Tibial nerve (tissue), 4 donors: Measurements from ENCODE around the gene MXD4. TPM values are rescaled to one million over a fixed set of nuclear protein-coding genes. Genes with fewer than 3 reads are reported as not detected.

Experiments
- DNase-seq, 2 donors: peaks; one replicate each; pipeline ENCODE4 v3.0.0-alpha.2; 2019; ENCODE audit warnings: low spot score in 2 of 2
- H3K27ac ChIP-seq, 4 donors: fragments of 200-600 bp; sonication (generic) in 3 of 4; one replicate each; pipeline ENCODE4 v1.5.1; 2017 to 2019; ENCODE audit warnings: mild to moderate bottlenecking in 1 of 4
- H3K27me3 ChIP-seq, 2 donors: fragments of 200-600 bp; sonication (generic) in 1 of 2; one replicate each; pipeline versions ENCODE4 v1.5.1 to v1.6.0; 2017 to 2019
- H3K36me3 ChIP-seq, 3 donors: fragments of 200-600 bp; sonication (generic); one replicate each; pipeline ENCODE4 v1.5.1; 2018 to 2019
- H3K4me1 ChIP-seq, 4 donors: fragments of 200-600 bp; sonication (generic) in 3 of 4; one replicate each; pipeline ENCODE4 v1.5.1; 2017 to 2019
- H3K4me3 ChIP-seq, 4 donors: fragments of 200-600 bp; sonication (generic) in 3 of 4; one replicate each; pipeline ENCODE4 v1.5.1; 2017 to 2019; ENCODE audit warnings: mild to moderate bottlenecking in 1 of 4, moderate library complexity in 1 of 4
- H3K9me3 ChIP-seq, 4 donors: fragments of 200-600 bp; sonication (generic) in 3 of 4; one replicate each; pipeline ENCODE4 v1.5.1; 2017 to 2019
- EP300 ChIP-seq, 2 donors: sonication (generic); formaldehyde crosslinking; IDR thresholded peaks; one replicate each; pipeline ENCODE4 v1.6.1; 2017; ENCODE audit warnings: antibody characterized with exemption in 2 of 2, mild to moderate bottlenecking in 1 of 2
- POLR2A ChIP-seq, 2 donors: fragments of 450-650 bp; IDR thresholded peaks; one replicate each; pipeline ENCODE4 v1.6.1; 2017; ENCODE audit warnings: antibody characterized with exemption in 2 of 2, mild to moderate bottlenecking in 2 of 2, moderate library complexity in 2 of 2
- WGBS, 2 donors: methylation state at CpG; one replicate each; pipeline ENCODE4 v1.1.5; 2018; 5-methylcytosine and 5-hydroxymethylcytosine counted together
- total RNA-seq, 4 donors: library from RNA; depleted of rRNA; stranded (reverse); fragments of >200 nt; gene quantifications; one replicate each; pipeline ENCODE4 v1.1.0, GENCODE V29; 2016
- TF ChIP-seq, protein P1 (sequence below), 5 experiments: fragments of 200-600 bp in 3 of 5; fragments of 450-650 bp in 2 of 5; sonication (generic) in 3 of 5; IDR thresholded peaks; one replicate each; pipeline ENCODE4 v1.5.1; 2016 to 2019; ENCODE audit warnings: antibody characterized with exemption in 5 of 5, mild to moderate bottlenecking in 3 of 5, moderate library complexity in 2 of 5

Gene MXD4
- total RNA-seq, 4 donors from 2014 or later = 62.4 to 77.1 (median 62.9) TPM

- DNase-seq = no peak
- WGBS, 2 donors = 33 to 34% methylated on average over 13 of the region's 13 CpGs
- Histone ChIP-seq H3K4me1 (peaks cover 0 to 75% (median 55%) of the 10 kb centered on the region in 4 donors), H3K27ac (peak overlapping the region; percentile 75 to 98 (median 94)), H3K27me3 (no peaks in the 10 kb centered on the region), H3K36me3 (peaks cover 0 to 11% (median 0%) of the 10 kb centered on the region in 3 donors), H3K4me3 (peak overlapping the region; percentile 42 to 99 (median 68)), H3K9me3 (no peaks in the 10 kb centered on the region)
- no peak for TF ChIP-seq POLR2A (IDR thresholded peaks at IDR 0.05)
- TF ChIP-seq, protein P1, sequence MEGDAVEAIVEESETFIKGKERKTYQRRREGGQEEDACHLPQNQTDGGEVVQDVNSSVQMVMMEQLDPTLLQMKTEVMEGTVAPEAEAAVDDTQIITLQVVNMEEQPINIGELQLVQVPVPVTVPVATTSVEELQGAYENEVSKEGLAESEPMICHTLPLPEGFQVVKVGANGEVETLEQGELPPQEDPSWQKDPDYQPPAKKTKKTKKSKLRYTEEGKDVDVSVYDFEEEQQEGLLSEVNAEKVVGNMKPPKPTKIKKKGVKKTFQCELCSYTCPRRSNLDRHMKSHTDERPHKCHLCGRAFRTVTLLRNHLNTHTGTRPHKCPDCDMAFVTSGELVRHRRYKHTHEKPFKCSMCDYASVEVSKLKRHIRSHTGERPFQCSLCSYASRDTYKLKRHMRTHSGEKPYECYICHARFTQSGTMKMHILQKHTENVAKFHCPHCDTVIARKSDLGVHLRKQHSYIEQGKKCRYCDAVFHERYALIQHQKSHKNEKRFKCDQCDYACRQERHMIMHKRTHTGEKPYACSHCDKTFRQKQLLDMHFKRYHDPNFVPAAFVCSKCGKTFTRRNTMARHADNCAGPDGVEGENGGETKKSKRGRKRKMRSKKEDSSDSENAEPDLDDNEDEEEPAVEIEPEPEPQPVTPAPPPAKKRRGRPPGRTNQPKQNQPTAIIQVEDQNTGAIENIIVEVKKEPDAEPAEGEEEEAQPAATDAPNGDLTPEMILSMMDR (IDR thresholded peaks at IDR 0.05) = no peak
- TF ChIP-seq EP300 (IDR thresholded peaks at IDR 0.05) = no peak
Observed at GRCh38 chr4:2262944-2263250, 988 bp upstream of the MXD4 start.

GRCh38 chr4:2262145-2262943 is 435 bp upstream of the MXD4 start:
- WGBS, 2 donors = 0% methylated on average over 32 to 68 of the region's 98 CpGs
- H3K27ac ChIP-seq = peak overlapping the region; percentile 75 to 98 (median 96)
- peak; percentile 97 to 99 for DNase-seq
- peak overlapping the region; percentile 42 to 99 (median 68) for H3K4me3 ChIP-seq
- H3K36me3 ChIP-seq = peaks cover 0 to 12% (median 0%) of the 10 kb centered on the region in 3 donors
- H3K27me3 ChIP-seq = no peaks in the 10 kb centered on the region
- H3K4me1 ChIP-seq = peaks cover 0 to 80% (median 60%) of the 10 kb centered on the region in 4 donors
- no peaks in the 10 kb centered on the region for H3K9me3 ChIP-seq
- TF ChIP-seq EP300 (IDR thresholded peaks at IDR 0.05) (peak in 1 of 2 donors; percentile 91), POLR2A (IDR thresholded peaks at IDR 0.05) (peak; percentile 92 to 93)
- TF ChIP-seq, protein P1 (IDR thresholded peaks at IDR 0.05) = peak in 2 of 5 experiments; percentile 34 to 52

DNA sequence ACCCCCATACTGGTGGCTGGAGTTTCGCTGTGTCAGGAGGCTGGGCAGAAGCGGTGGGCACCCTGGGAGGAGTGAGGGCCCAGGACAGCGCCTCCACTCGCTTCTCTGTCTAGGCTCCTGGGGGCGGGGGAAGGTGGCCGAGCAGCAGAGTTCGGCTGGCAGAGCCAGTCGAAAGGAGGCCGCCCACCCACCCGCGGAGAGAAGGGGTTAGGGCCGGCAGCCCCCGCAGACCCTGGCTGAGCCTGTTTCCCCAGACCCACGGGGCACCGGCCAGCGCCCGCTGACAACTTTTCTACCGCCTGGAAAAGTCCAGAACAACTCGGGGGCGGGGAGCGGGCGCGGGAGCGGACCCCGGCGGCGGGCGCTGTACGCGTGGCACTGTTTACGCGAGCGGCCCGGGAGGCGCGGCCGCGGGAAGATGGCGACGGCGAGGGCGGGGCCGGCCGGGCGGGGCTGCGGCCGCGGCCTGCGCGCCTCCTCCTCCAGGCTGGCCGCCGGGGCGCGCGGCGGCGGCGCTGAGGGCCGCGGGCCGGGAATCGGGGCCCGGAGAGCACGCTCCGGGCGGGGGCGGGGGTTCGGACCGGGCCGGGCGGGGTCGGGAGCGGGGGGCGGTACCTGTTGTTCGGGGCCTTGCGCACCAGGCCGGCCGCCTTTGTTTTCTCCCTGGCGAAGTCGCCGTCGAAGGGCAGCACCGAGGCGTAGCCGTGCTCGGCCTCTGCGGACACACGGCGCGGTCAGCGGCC is 628 bp downstream of the MXD4 start:
- DNase-seq = peak in 1 of 2 donors; percentile 30
- peak overlapping the region; percentile 90 to 97 (median 94) for H3K27ac ChIP-seq
- peaks cover 0 to 83% (median 67%) of the 10 kb centered on the region in 4 donors for H3K4me1 ChIP-seq
- H3K36me3 ChIP-seq = peaks cover 0 to 12% (median 0%) of the 10 kb centered on the region in 3 donors
- WGBS, 2 donors = 0 to 1% methylated on average over 13 to 19 of the region's 91 CpGs
- TF ChIP-seq POLR2A (IDR thresholded peaks at IDR 0.05) = peak in 1 of 2 donors; percentile 35
- TF ChIP-seq, protein P1 (IDR thresholded peaks at IDR 0.05) = no peak
- TF ChIP-seq EP300 (IDR thresholded peaks at IDR 0.05) = peak in 1 of 2 donors; percentile 54
- H3K9me3 ChIP-seq = no peaks in the 10 kb centered on the region
- H3K4me3 ChIP-seq = peak overlapping the region; percentile 74 to 99 (median 86)
- no peaks in the 10 kb centered on the region for H3K27me3 ChIP-seq

GRCh38 chr4:2260344-2261109 is 1.4 kb downstream of the MXD4 start:
- no peaks in the 10 kb centered on the region for H3K27me3 ChIP-seq
- H3K4me3 ChIP-seq = peak overlapping the region; percentile 74 to 99 (median 86)
- no peaks in the 10 kb centered on the region for H3K9me3 ChIP-seq
- H3K36me3 ChIP-seq = peaks cover 0 to 12% (median 0%) of the 10 kb centered on the region in 3 donors
- TF ChIP-seq, protein P1 (IDR thresholded peaks at IDR 0.05) = no peak
- TF ChIP-seq EP300 (IDR thresholded peaks at IDR 0.05) (no peak), POLR2A (IDR thresholded peaks at IDR 0.05) (no peak)
- H3K4me1 ChIP-seq = peaks cover 0 to 83% (median 68%) of the 10 kb centered on the region in 4 donors
- H3K27ac ChIP-seq = peak overlapping the region; percentile 90 to 97 (median 94)
- peak in 1 of 2 donors; percentile 13 for DNase-seq
- WGBS, 2 donors = 27 to 33% methylated on average over 5 to 12 of the region's 23 CpGs
